Osteoblast (primary cell): ENCODE measurements around the gene RAB44. TPM values are rescaled to one million over a fixed set of nuclear protein-coding genes. Genes with fewer than 3 reads are reported as not detected.
"Not testable (repeated sequence)": the region's sequence is repeated elsewhere in the genome, so short reads cannot be mapped to it uniquely, and the experiment has no call there.

ENCODE experiments used
- DNase-seq: peaks from one replicate; pipeline ENCODE4 v3.0.0; 2011; ENCODE audit warnings: low spot score, mixed read lengths; ENCODE audit not compliant: insufficient read length; ENCODE audit errors: missing footprints
- H2AFZ ChIP-seq: 2 replicates; pipeline ENCODE4 v1.6.0; 2011; ENCODE audit warnings: mild to moderate bottlenecking, low read length
- H3K27ac ChIP-seq: 2 replicates; pipeline ENCODE4 v1.5.1; 2011; ENCODE audit warnings: mild to moderate bottlenecking, low read depth, low read length, moderate library complexity
- H3K27me3 ChIP-seq: 2 replicates; pipeline ENCODE4 v1.6.0; 2012; ENCODE audit warnings: mild to moderate bottlenecking, control low read depth, inconsistent platforms, low read length, moderate library complexity; ENCODE audit not compliant: insufficient read depth
- H3K36me3 ChIP-seq: 2 replicates; pipeline ENCODE4 v1.5.1; 2011; ENCODE audit warnings: mild to moderate bottlenecking, low read length, control low read depth, moderate library complexity; ENCODE audit not compliant: insufficient read depth
- H3K4me1 ChIP-seq: 2 replicates; pipeline ENCODE4 v1.5.1; 2011; ENCODE audit warnings: mild to moderate bottlenecking, low read length, control low read depth, moderate library complexity; ENCODE audit not compliant: insufficient read depth
- H3K4me2 ChIP-seq: 2 replicates; pipeline ENCODE4 v1.6.0; 2011; ENCODE audit warnings: mild to moderate bottlenecking, low read length; ENCODE audit not compliant: insufficient read depth
- H3K4me3 ChIP-seq: fragments of 200-600 bp; sonication (generic); 3 replicates; pipeline ENCODE4 v1.5.1; 2012; ENCODE audit warnings: mild to moderate bottlenecking, low read length, inconsistent platforms; ENCODE audit not compliant: insufficient read depth
- H3K79me2 ChIP-seq: 2 replicates; pipeline ENCODE4 v1.6.0; 2012; ENCODE audit warnings: mild to moderate bottlenecking, low read length, control low read depth, inconsistent platforms; ENCODE audit not compliant: insufficient read depth
- H3K9me3 ChIP-seq: 2 replicates; pipeline ENCODE4 v1.5.1; 2011; ENCODE audit warnings: low read depth, low read length, control low read depth
- H4K20me1 ChIP-seq: 2 replicates; pipeline ENCODE4 v1.6.0; 2012; ENCODE audit warnings: mild to moderate bottlenecking, low read length, control low read depth; ENCODE audit not compliant: insufficient read depth
- CTCF ChIP-seq: IDR thresholded peaks from 2 replicates; pipeline ENCODE4 v1.5.1; 2011; ENCODE audit warnings: mild to moderate bottlenecking, low read depth, low read length, moderate library complexity; ENCODE audit errors: extremely low read depth
- total RNA-seq: library from RNA; depleted of rRNA; stranded (reverse); fragments of >200 nt; gene quantifications from 2 replicates; pipeline ENCODE4 v1.2.3, GENCODE V29; 2012

The RAB44 gene
- total RNA-seq, 1 donor, result 0.36 TPM

- Histone ChIP-seq H3K27me3 (no peaks in the 10 kb centered on the region), H3K4me2 (no peak overlapping the region), H3K4me1 (peaks cover 6% of the 10 kb centered on the region), H2AFZ (no peak overlapping the region), H4K20me1 (no peaks in the 10 kb centered on the region), H3K36me3 (no peaks in the 10 kb centered on the region), H3K9me3 (no peaks in the 10 kb centered on the region), H3K79me2 (no peaks in the 10 kb centered on the region), H3K27ac (no peak overlapping the region), H3K4me3 (no peak overlapping the region)
- TF ChIP-seq CTCF, result no peak
- DNase-seq, result no peak
Observed at GRCh38 chr6:36702656-36703055, 5.0 kb downstream of the RAB44 start.

DNA sequence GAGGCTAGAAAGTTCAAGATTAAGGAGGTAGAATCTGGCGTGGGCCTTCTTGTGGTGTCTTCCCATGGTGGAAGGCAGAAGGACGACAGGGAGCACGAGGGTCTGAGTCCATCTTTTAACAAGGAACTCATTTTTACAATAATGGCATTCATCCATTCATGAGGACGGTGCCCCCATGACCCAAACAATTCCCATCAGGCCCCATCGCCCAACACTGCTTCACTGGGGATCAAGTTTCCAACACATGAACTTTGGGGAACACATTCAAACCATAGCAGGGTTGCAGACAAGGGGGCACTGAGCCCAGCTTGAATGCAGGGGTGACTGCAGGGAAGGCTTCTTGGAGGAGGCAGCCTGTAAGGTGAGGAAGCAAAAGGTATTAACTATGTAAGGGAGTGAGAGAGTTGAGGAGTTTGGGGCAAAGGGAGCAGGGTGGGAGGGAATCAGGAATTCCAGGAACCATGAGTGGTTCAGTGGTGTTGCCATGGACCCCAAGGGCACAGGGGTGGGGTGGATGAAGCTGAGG is 5.5 kb downstream of the RAB44 start:
- H3K36me3 ChIP-seq, result no peaks in the 10 kb centered on the region
- TF ChIP-seq CTCF, result no peak
- H4K20me1 ChIP-seq, result no peaks in the 10 kb centered on the region
- H3K27ac ChIP-seq, result no peak overlapping the region
- H3K4me3 ChIP-seq, result no peak overlapping the region
- H3K27me3 ChIP-seq, result no peaks in the 10 kb centered on the region
- no peaks in the 10 kb centered on the region for H3K79me2 ChIP-seq
- no peak overlapping the region for H3K4me2 ChIP-seq
- H3K9me3 ChIP-seq, result no peaks in the 10 kb centered on the region
- H3K4me1 ChIP-seq, result peaks cover 6% of the 10 kb centered on the region
- DNase-seq, result no peak
- H2AFZ ChIP-seq, result no peak overlapping the region

DNA sequence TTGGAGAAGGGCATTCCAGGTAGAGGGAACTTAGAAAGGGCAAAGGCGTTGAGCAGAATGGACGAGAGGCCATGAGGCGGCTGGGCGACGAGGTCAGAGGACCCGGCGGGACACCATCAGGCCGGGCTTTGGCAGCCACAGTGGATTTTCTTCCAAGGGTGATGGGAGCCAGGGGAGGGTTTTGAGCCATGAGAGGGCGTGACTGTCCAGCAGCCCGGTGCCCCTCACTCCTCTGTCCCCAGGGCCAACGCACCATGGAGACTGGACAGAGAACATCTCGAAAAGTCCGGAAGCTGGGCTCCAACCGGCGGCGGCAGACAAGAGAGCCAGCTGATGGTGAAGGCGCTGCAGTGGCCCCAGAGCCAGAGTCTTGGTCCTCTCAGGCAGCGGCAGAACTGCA is 6.4 kb downstream of the RAB44 start:
- Histone ChIP-seq H3K79me2 (no peaks in the 10 kb centered on the region), H3K27ac (no peak overlapping the region), H3K36me3 (no peaks in the 10 kb centered on the region), H3K27me3 (no peaks in the 10 kb centered on the region), H4K20me1 (no peaks in the 10 kb centered on the region), H3K9me3 (no peaks in the 10 kb centered on the region), H2AFZ (no peak overlapping the region), H3K4me2 (no peak overlapping the region), H3K4me3 (no peak overlapping the region), H3K4me1 (peaks cover 6% of the 10 kb centered on the region)
- no peak for DNase-seq
- TF ChIP-seq CTCF, result no peak

GRCh38 chr6:36704961-36705577 is 7.4 kb downstream of the RAB44 start:
- H3K27ac ChIP-seq, H3K36me3 ChIP-seq, H3K79me2 ChIP-seq, H3K4me2 ChIP-seq, H3K4me1 ChIP-seq, H3K4me3 ChIP-seq, H4K20me1 ChIP-seq, DNase-seq, H3K9me3 ChIP-seq, H2AFZ ChIP-seq, H3K27me3 ChIP-seq: not testable (repeated sequence)
